AG09319 (cell line): ENCODE results near the gene IYD.

Source experiments
- DNase-seq: peaks from one replicate; pipeline ENCODE4 v3.0.0-alpha.2; 2010; ENCODE audit warnings: low read depth; ENCODE audit errors: extremely low read depth
- TF ChIP-seq, protein P1 (sequence below): IDR thresholded peaks from 2 replicates; pipeline ENCODE4 v1.5.1; 2011; ENCODE audit warnings: low read depth, mild to moderate bottlenecking, inconsistent platforms, low read length, moderate library complexity

The IYD gene

DNA sequence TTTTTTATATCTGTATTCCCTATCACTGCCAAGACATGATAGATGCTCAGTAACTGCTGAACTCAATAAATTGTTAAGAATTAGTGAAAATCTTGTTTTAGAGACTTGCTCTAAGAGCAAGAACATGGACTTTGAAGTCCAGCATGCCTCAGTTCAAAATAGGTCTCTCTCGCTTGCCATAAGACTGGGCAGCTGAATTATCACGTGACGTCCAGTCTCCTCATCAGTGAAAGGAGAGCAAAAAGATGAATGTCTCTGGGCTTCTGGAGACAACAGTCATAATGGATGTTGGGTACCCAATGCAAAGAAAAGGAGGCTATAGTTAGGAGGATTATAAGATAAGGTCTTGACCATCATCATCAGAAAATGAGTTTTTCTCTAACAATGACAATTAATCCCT lies 82.1 kb downstream of the IYD start:
- DNase-seq = no peak
- TF ChIP-seq, protein P1, sequence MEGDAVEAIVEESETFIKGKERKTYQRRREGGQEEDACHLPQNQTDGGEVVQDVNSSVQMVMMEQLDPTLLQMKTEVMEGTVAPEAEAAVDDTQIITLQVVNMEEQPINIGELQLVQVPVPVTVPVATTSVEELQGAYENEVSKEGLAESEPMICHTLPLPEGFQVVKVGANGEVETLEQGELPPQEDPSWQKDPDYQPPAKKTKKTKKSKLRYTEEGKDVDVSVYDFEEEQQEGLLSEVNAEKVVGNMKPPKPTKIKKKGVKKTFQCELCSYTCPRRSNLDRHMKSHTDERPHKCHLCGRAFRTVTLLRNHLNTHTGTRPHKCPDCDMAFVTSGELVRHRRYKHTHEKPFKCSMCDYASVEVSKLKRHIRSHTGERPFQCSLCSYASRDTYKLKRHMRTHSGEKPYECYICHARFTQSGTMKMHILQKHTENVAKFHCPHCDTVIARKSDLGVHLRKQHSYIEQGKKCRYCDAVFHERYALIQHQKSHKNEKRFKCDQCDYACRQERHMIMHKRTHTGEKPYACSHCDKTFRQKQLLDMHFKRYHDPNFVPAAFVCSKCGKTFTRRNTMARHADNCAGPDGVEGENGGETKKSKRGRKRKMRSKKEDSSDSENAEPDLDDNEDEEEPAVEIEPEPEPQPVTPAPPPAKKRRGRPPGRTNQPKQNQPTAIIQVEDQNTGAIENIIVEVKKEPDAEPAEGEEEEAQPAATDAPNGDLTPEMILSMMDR = no peak

DNA sequence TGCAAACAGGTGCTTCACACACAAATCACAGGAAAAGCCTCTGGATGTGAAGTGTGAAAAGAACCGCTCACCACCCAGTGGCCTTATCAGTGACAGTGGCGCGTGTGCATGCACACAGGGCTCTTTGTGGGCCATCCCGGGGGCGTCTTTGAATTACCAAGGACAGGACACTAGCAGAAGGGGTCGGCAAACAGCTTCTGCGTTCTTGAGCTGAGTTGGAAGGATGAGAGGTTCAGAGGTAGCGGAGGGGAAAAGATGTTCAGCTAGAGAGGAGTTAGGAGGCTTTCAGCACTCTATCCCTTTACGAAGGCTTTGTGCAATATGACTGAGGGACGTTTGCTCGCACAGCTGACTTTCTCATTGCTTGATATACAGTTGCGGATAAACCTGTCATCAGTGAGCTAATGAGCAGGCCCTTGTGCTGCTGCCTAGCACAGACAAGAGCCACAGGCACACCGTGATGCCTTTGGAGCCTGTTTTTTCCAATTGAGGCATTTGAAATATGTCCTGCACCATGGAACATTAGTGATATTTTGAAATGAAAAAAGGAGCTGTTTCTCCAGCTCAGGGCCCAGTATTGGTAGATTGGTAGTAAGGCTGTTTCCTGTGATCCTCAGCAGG lies 83.1 kb downstream of the IYD start:
- no peak for DNase-seq
- TF ChIP-seq, protein P1 = no peak

GRCh38 chr6:150452428-150453243 lies 83.8 kb downstream of the IYD start:
- DNase-seq = no peak
- TF ChIP-seq, protein P1 = no peak

DNA sequence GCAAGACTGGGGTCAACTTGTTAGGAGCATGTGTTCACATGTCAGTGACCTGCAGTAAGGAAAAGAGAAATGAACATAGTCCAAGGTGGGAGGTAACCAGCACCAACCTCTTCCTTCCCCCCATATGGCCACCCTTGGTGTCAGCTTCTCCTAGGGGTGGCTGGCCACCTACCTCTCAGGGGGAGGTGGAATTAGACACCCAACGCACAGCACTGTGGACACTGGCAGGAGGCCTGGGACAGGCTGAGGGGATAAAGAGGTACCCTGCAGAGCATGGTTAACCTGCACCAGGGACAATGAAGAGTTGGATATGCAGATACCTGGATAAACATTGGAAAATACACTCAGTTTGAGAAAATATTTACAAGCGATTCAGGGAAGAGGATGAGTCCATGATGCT lies 84.5 kb downstream of the IYD start:
- TF ChIP-seq, protein P1 = no peak
- no peak for DNase-seq
